ENCODE measurements around the gene LCN12. TPM values are rescaled to one million over a fixed set of nuclear protein-coding genes. Genes with fewer than 3 reads are reported as not detected.
"Not testable (repeated sequence)": the region's sequence is repeated elsewhere in the genome, so short reads cannot be mapped to it uniquely, and the experiment has no call there.

Gene LCN12
- total RNA-seq, 1 experiment from 2014 or later, result 4.2 TPM

- H3K79me2 ChIP-seq (ENCODE audit: insufficient read depth, low read length); POLR2A ChIA-PET; H3K9me2 ChIP-seq (ENCODE audit: insufficient read depth); BruUV-seq (replicated peaks); H3K4me2 ChIP-seq (ENCODE audit: low read length); H3K9me3 ChIP-seq (ENCODE audit: control insufficient read depth in 1 of 2, insufficient read depth in 1 of 2, low read depth in 1 of 2, low read length in 2 of 2); H3K27me3 ChIP-seq (ENCODE audit: insufficient read depth, low read length); H3K27ac ChIP-seq (ENCODE audit: low read depth, low read length); H2AFZ ChIP-seq (ENCODE audit: low read depth, low read length, poor library complexity, severe bottlenecking); H3K36me3 ChIP-seq (ENCODE audit: control insufficient read depth in 1 of 2, insufficient read depth in 2 of 2, low read length in 2 of 2); intact Hi-C loops (cut with micrococcal nuclease); H4K20me1 ChIP-seq (ENCODE audit: insufficient read depth); H3K9ac ChIP-seq (ENCODE audit: low read length); RAD21 ChIA-PET (ENCODE audit: low non-redundant PET in 1 of 2, low total read pairs in 2 of 2, uncharacterized antibody in 2 of 2, unreplicated experiment in 2 of 2); H3K4me3 ChIP-seq (replicated peaks in 1 of 2; ENCODE audit: low read depth in 1 of 2, low read length in 2 of 2); ATAC-seq; DNase-seq (ENCODE audit: low read depth, low spot score): not testable (repeated sequence)
- CTCF ChIA-PET, result interaction anchor here (1.2 kb wide), 1 partner anchor 31 kb away, joined by 3 read pairs; no protein-coding TSS in a partner anchor
- peak in 2 of 3 experiments; percentile 26 to 47; a peak in 3 of 6 replicates for TF ChIP-seq CTCF (IDR thresholded peaks at IDR 0.05 in 2 of 3, conservative IDR thresholded peaks at IDR 0.05 in 1 of 3; ENCODE audit: borderline replicate concordance in 1 of 3, insufficient read depth in 1 of 3, low read depth in 2 of 3, low read length in 2 of 3)
- peaks cover 7 to 24% of the 10 kb centered on the region in 2 experiments for H3K4me1 ChIP-seq (ENCODE audit: control insufficient read depth in 1 of 2, insufficient read depth in 2 of 2, low read length in 2 of 2)
Observed at GRCh38 chr9:137004285-137004684, 52.2 kb downstream of the LCN12 start.

Other genes starting within 250 kb of the LCN12 start
- 15.6 TPM for gene DIPK1B, start 239.7 kb upstream of the LCN12 start, total RNA-seq (2021; ENCODE audit: unreplicated experiment)
- gene LCN10, start 209.3 kb upstream of the LCN12 start, total RNA-seq (2021; ENCODE audit: unreplicated experiment), result not detected
- gene LCN6, start 203.7 kb upstream of the LCN12 start, total RNA-seq (2021; ENCODE audit: unreplicated experiment), result not detected
- not detected for gene LCN8, start 194.0 kb upstream of the LCN12 start, total RNA-seq (2021; ENCODE audit: unreplicated experiment)
- gene LCN15, start 187.8 kb upstream of the LCN12 start, total RNA-seq (2021; ENCODE audit: unreplicated experiment), result 0.76 TPM
- gene TMEM141, start 160.9 kb upstream of the LCN12 start, total RNA-seq (2021; ENCODE audit: unreplicated experiment), result 73.6 TPM
- gene CCDC183, start 155.9 kb upstream of the LCN12 start, total RNA-seq (2021; ENCODE audit: unreplicated experiment), result 2.8 TPM
- 98.6 TPM for gene RABL6, start 144.3 kb upstream of the LCN12 start, total RNA-seq (2021; ENCODE audit: unreplicated experiment)
- gene AJM1, start 109.8 kb upstream of the LCN12 start, total RNA-seq (2021; ENCODE audit: unreplicated experiment), result 7.1 TPM
- gene PHPT1, start 102.9 kb upstream of the LCN12 start, total RNA-seq (2021; ENCODE audit: unreplicated experiment), result 148 TPM
- 17.3 TPM for gene MAMDC4, start 99.9 kb upstream of the LCN12 start, total RNA-seq (2021; ENCODE audit: unreplicated experiment)
- gene EDF1, start 86.0 kb upstream of the LCN12 start, total RNA-seq (2021; ENCODE audit: unreplicated experiment), result 311 TPM
- 28.4 TPM for gene TRAF2, start 65.8 kb upstream of the LCN12 start, total RNA-seq (2021; ENCODE audit: unreplicated experiment)
- gene FBXW5, start 7.5 kb upstream of the LCN12 start, total RNA-seq (2021; ENCODE audit: unreplicated experiment), result 88.0 TPM
- 2.1 TPM for gene C8G, start 7.0 kb upstream of the LCN12 start, total RNA-seq (2021; ENCODE audit: unreplicated experiment)
- 3.1 TPM for gene PTGDS, start 25.2 kb downstream of the LCN12 start, total RNA-seq (2021; ENCODE audit: unreplicated experiment)
- gene LCNL1, start 30.7 kb downstream of the LCN12 start, total RNA-seq (2021; ENCODE audit: unreplicated experiment), result 0.44 TPM
- gene PAXX, start 40.1 kb downstream of the LCN12 start, total RNA-seq (2021; ENCODE audit: unreplicated experiment), result 89.0 TPM
- 8.4 TPM for gene CLIC3, start 44.3 kb downstream of the LCN12 start, total RNA-seq (2021; ENCODE audit: unreplicated experiment)
- 114 TPM for gene ABCA2, start 76.0 kb downstream of the LCN12 start, total RNA-seq (2021; ENCODE audit: unreplicated experiment)
- not detected for gene FUT7, start 79.8 kb downstream of the LCN12 start, total RNA-seq (2021; ENCODE audit: unreplicated experiment)
- gene NPDC1, start 93.9 kb downstream of the LCN12 start, total RNA-seq (2021; ENCODE audit: unreplicated experiment), result 98.8 TPM
- 32.5 TPM for gene ENTPD2, start 101.8 kb downstream of the LCN12 start, total RNA-seq (2021; ENCODE audit: unreplicated experiment)
- 71.7 TPM for gene SAPCD2, start 118.3 kb downstream of the LCN12 start, total RNA-seq (2021; ENCODE audit: unreplicated experiment)
- 11.0 TPM for gene UAP1L1, start 125.2 kb downstream of the LCN12 start, total RNA-seq (2021; ENCODE audit: unreplicated experiment)
- gene MAN1B1, start 134.7 kb downstream of the LCN12 start, total RNA-seq (2021; ENCODE audit: unreplicated experiment), result 50.9 TPM
- gene DPP7, start 162.5 kb downstream of the LCN12 start, total RNA-seq (2021; ENCODE audit: unreplicated experiment), result 291 TPM
- 23.1 TPM for gene GRIN1, start 186.9 kb downstream of the LCN12 start, total RNA-seq (2021; ENCODE audit: unreplicated experiment)
- gene LRRC26, start 217.8 kb downstream of the LCN12 start, total RNA-seq (2021; ENCODE audit: unreplicated experiment), result 2.4 TPM
- not detected for gene TMEM210, start 219.8 kb downstream of the LCN12 start, total RNA-seq (2021; ENCODE audit: unreplicated experiment)
- gene ANAPC2, start 236.3 kb downstream of the LCN12 start, total RNA-seq (2021; ENCODE audit: unreplicated experiment), result 75.5 TPM
- gene SSNA1, start 236.4 kb downstream of the LCN12 start, total RNA-seq (2021; ENCODE audit: unreplicated experiment), result 84.7 TPM
- 24.9 TPM for gene TPRN, start 248.5 kb downstream of the LCN12 start, total RNA-seq (2021; ENCODE audit: unreplicated experiment)